ENCODE measurements around the gene CDC42BPA. TPM values are rescaled to one million over a fixed set of nuclear protein-coding genes. Genes with fewer than 3 reads are reported as not detected.

The CDC42BPA gene
- polyA plus RNA-seq, 1 of the 3 experiments (the other 2 are of a cell fraction), result 6.8 TPM

GRCh38 chr1:226945106-226945857 lies 373.0 kb downstream of the CDC42BPA start:
- ChIA-PET POLR2A (no interaction called here), CTCF (interaction anchor here (1.3 kb wide), 1 partner anchor 319 kb away, joined by 5 read pairs; no protein-coding TSS in a partner anchor)
- 93% methylated on average over 19 of the region's 19 CpGs for WGBS (ENCODE audit: low lambda C conversion rate)
- Histone ChIP-seq H3K4me3 (ENCODE audit: low read depth in 2 of 2, low read length in 1 of 2) (no peak overlapping the region), H3K36me3 (replicated peaks in 1 of 2; ENCODE audit: control insufficient read depth in 1 of 2, insufficient read depth in 2 of 2, low read length in 1 of 2) (no peaks in the 10 kb centered on the region), H3K9me3 (no peaks in the 10 kb centered on the region), H3K27ac (ENCODE audit: low read depth in 2 of 2, low read length in 1 of 2) (no peak overlapping the region), H3K79me2 (ENCODE audit: insufficient read depth) (no peaks in the 10 kb centered on the region), H3K4me2 (no peak overlapping the region), H3K9ac (no peak overlapping the region), H2AFZ (ENCODE audit: low read depth) (no peak overlapping the region), H3K9me2 (no peaks in the 10 kb centered on the region), H4K20me1 (ENCODE audit: insufficient read depth) (no peaks in the 10 kb centered on the region), H3K4me1 (ENCODE audit: control insufficient read depth in 1 of 2, insufficient read depth in 2 of 2, low read depth in 1 of 2, low read length in 1 of 2) (peaks cover 0 to 21% of the 10 kb centered on the region in 2 experiments; a peak in 1 of 4 replicates), H3K27me3 (ENCODE audit: insufficient read depth) (no peaks in the 10 kb centered on the region), H3F3A (replicated peaks; ENCODE audit: insufficient read depth) (no peaks in the 10 kb centered on the region)
- no peak for DNase-seq
- no peak for TF ChIP-seq PBX3 (IDR thresholded peaks at IDR 0.05)
- no peak for TF ChIP-seq GABPA (IDR thresholded peaks at IDR 0.05; ENCODE audit: low read depth)

- CTCF ChIA-PET, result no interaction called here
- H3K9me2 ChIP-seq, result no peaks in the 10 kb centered on the region
- WGBS (ENCODE audit: low lambda C conversion rate), result 88% methylated on average over 2 of the region's 2 CpGs
These were observed 374.4 kb downstream of the CDC42BPA start for GRCh38 chr1:226943927-226944326.

GRCh38 chr1:226943156-226943555 lies 375.1 kb downstream of the CDC42BPA start:
- H3K79me2 ChIP-seq (ENCODE audit: insufficient read depth), result no peaks in the 10 kb centered on the region
- H3K27me3 ChIP-seq (ENCODE audit: insufficient read depth), result no peaks in the 10 kb centered on the region
- no peaks in the 10 kb centered on the region for H3K9me3 ChIP-seq
- DNase-seq, result no peak
- peaks cover 6% of the 10 kb centered on the region for H3F3A ChIP-seq (replicated peaks; ENCODE audit: insufficient read depth)
- ChIA-PET CTCF (no interaction called here), POLR2A (no interaction called here)
- 62% methylated on average over 5 of the region's 5 CpGs for WGBS (ENCODE audit: low lambda C conversion rate)
- H3K9ac ChIP-seq, result no peak overlapping the region
- H2AFZ ChIP-seq (ENCODE audit: low read depth), result no peak overlapping the region
- no peak overlapping the region for H3K4me2 ChIP-seq
- H3K36me3 ChIP-seq (replicated peaks in 1 of 2; ENCODE audit: control insufficient read depth in 1 of 2, insufficient read depth in 2 of 2, low read length in 1 of 2), result no peaks in the 10 kb centered on the region
- TF ChIP-seq SIN3A (IDR thresholded peaks at IDR 0.05; ENCODE audit: borderline replicate concordance, low read depth, low read length) (no peak), FOXM1 (IDR thresholded peaks at IDR 0.05; ENCODE audit: low read depth) (no peak), FOSL2 (IDR thresholded peaks at IDR 0.05; ENCODE audit: borderline replicate concordance, low read depth) (no peak), NFIC (IDR thresholded peaks at IDR 0.05; ENCODE audit: borderline replicate concordance) (no peak), MXI1 (IDR thresholded peaks at IDR 0.05; ENCODE audit: low read depth, low read length) (no peak)
- no peaks in the 10 kb centered on the region for H3K9me2 ChIP-seq
- no peak overlapping the region for H3K4me3 ChIP-seq (ENCODE audit: low read depth in 2 of 2, low read length in 1 of 2)
- no peaks in the 10 kb centered on the region for H4K20me1 ChIP-seq (ENCODE audit: insufficient read depth)
- peaks cover 4 to 28% of the 10 kb centered on the region in 2 experiments; a peak in 2 of 4 replicates for H3K4me1 ChIP-seq (ENCODE audit: control insufficient read depth in 1 of 2, insufficient read depth in 2 of 2, low read depth in 1 of 2, low read length in 1 of 2)
- H3K27ac ChIP-seq (ENCODE audit: low read depth in 2 of 2, low read length in 1 of 2), result no peak overlapping the region

More at GRCh38 chr1:226943927-226944326, 374.4 kb downstream of the CDC42BPA start:
- TF ChIP-seq SIN3A (IDR thresholded peaks at IDR 0.05; ENCODE audit: borderline replicate concordance, low read depth, low read length) (no peak), CHD2 (IDR thresholded peaks at IDR 0.05; ENCODE audit: low read length, partially characterized antibody) (no peak), RFX5 (IDR thresholded peaks at IDR 0.05; ENCODE audit: low read length) (no peak)
- no peak overlapping the region for H3K4me3 ChIP-seq (ENCODE audit: low read depth in 2 of 2, low read length in 1 of 2)
- H3K9ac ChIP-seq, result no peak overlapping the region
- no peaks in the 10 kb centered on the region for H4K20me1 ChIP-seq (ENCODE audit: insufficient read depth)
- no peak overlapping the region for H2AFZ ChIP-seq (ENCODE audit: low read depth)
- DNase-seq, result no peak
- no peak overlapping the region for H3K27ac ChIP-seq (ENCODE audit: low read depth in 2 of 2, low read length in 1 of 2)
- POLR2A ChIA-PET, result no interaction called here
- peaks cover under 1 to 21% of the 10 kb centered on the region in 2 experiments; a peak in 2 of 4 replicates for H3K4me1 ChIP-seq (ENCODE audit: control insufficient read depth in 1 of 2, insufficient read depth in 2 of 2, low read depth in 1 of 2, low read length in 1 of 2)
- no peaks in the 10 kb centered on the region for H3K27me3 ChIP-seq (ENCODE audit: insufficient read depth)
- H3K9me3 ChIP-seq, result no peaks in the 10 kb centered on the region
- no peaks in the 10 kb centered on the region for H3K36me3 ChIP-seq (replicated peaks in 1 of 2; ENCODE audit: control insufficient read depth in 1 of 2, insufficient read depth in 2 of 2, low read length in 1 of 2)
- peaks cover 6% of the 10 kb centered on the region for H3F3A ChIP-seq (replicated peaks; ENCODE audit: insufficient read depth)
- H3K79me2 ChIP-seq (ENCODE audit: insufficient read depth), result no peaks in the 10 kb centered on the region
- H3K4me2 ChIP-seq, result no peak overlapping the region
